Mucosa of descending colon (tissue), 3 donors: ENCODE measurements around the gene CXCR4. TPM values are rescaled to one million over a fixed set of nuclear protein-coding genes. Genes with fewer than 3 reads are reported as not detected.

ENCODE experiments used
- ATAC-seq: fragments of 200-7000 bp; cut with Tn5 transposase; one replicate; pipeline ENCODE4 v1.9.1; 2020; ENCODE audit warnings: mild to moderate bottlenecking, moderate library complexity
- DNase-seq, 3 donors: peaks; one replicate each; pipeline ENCODE4 v3.0.0-alpha.2; 2020
- H3K36me3 ChIP-seq: fragments of 200-600 bp; one replicate; pipeline ENCODE4 v1.8.0; 2021; ENCODE audit warnings: low read depth, mild to moderate bottlenecking
- H3K4me1 ChIP-seq: fragments of 200-600 bp; one replicate; pipeline ENCODE4 v1.8.0; 2021; ENCODE audit warnings: low read depth, mild to moderate bottlenecking
- H3K4me3 ChIP-seq: fragments of 200-600 bp; one replicate; pipeline ENCODE4 v1.8.0; 2021; ENCODE audit warnings: mild to moderate bottlenecking
- H3K9me3 ChIP-seq: fragments of 200-600 bp; one replicate; pipeline ENCODE4 v1.8.0; 2021; ENCODE audit warnings: mild to moderate bottlenecking
- intact Hi-C, 2 donors: fragments of 100-400 bp; cut with DNase I in 1 of 2; cut with micrococcal nuclease in 1 of 2; formaldehyde crosslinking; loops; one replicate each; pipeline versions ENCODE4 v1.11.0 to v1.11.1; 2022; cut with DNase I, micrococcal nuclease
- total RNA-seq, 3 donors: library from RNA; stranded (reverse); fragmentation: NEBNext Ultra II Directional in 2 of 3; extraction: Animal tissue kit (Norgen Biotek cat#: 25700) in 2 of 3; gene quantifications; one replicate each; pipeline versions ENCODE4 v1.2.1 to v1.2.4, GENCODE V29; 2021 to 2023
- TF ChIP-seq, protein P1 (sequence below): fragments of 200-600 bp; IDR thresholded peaks from one replicate; pipeline ENCODE4 v1.8.0; 2022; ENCODE audit warnings: antibody characterized with exemption, mild to moderate bottlenecking
- donor health status: DM: no; HTN: no; CAD: no; lungs with moderate emphysema.
- donor health status: DM: no; HTN: no; CAD: no.
- donor health status: DM: no; HTN: yes; CAD: no.

CXCR4 gene
- total RNA-seq, 3 donors from 2014 or later = 3.6 to 12.6 (median 3.9) TPM

DNA sequence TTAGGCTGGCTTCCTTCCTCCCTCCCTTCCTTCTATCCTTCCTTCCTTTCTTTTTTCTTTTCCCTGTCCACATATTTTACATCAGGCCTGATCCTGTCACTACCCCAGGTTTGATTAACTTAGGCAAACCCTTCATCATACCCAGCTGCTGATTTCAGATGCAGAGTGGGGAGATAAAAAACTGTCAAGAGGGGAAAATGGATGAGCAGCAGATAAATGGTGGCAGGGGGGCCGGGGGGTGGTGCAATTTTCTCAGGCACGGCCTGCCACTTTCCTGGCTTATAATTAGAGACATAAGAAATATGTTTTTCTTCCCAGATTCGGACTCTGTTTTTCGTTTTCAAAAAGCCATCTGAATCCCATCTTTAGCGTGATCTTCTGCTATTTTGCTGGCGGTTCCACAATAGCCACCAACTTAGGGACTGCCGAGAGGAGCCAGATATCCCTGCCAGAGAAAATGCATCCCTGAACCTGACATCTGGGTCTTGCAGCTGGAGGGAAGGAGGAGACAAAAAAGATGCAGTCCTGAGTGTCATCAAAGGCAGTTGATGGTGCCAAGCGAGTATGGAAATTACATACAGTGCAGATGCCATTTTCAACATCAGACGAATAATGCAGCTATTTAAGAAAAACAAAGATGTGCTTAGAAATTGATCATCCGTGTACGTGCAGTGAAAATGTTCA is 49.9 kb downstream of the CXCR4 start:
- no peak overlapping the region for H3K4me3 ChIP-seq
- intact Hi-C loops = no loop called here
- no peaks in the 10 kb centered on the region for H3K4me1 ChIP-seq
- no peaks in the 10 kb centered on the region for H3K9me3 ChIP-seq
- DNase-seq = no peak
- TF ChIP-seq, protein P1, sequence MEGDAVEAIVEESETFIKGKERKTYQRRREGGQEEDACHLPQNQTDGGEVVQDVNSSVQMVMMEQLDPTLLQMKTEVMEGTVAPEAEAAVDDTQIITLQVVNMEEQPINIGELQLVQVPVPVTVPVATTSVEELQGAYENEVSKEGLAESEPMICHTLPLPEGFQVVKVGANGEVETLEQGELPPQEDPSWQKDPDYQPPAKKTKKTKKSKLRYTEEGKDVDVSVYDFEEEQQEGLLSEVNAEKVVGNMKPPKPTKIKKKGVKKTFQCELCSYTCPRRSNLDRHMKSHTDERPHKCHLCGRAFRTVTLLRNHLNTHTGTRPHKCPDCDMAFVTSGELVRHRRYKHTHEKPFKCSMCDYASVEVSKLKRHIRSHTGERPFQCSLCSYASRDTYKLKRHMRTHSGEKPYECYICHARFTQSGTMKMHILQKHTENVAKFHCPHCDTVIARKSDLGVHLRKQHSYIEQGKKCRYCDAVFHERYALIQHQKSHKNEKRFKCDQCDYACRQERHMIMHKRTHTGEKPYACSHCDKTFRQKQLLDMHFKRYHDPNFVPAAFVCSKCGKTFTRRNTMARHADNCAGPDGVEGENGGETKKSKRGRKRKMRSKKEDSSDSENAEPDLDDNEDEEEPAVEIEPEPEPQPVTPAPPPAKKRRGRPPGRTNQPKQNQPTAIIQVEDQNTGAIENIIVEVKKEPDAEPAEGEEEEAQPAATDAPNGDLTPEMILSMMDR = no peak
- ATAC-seq = no peak
- no peaks in the 10 kb centered on the region for H3K36me3 ChIP-seq

DNA sequence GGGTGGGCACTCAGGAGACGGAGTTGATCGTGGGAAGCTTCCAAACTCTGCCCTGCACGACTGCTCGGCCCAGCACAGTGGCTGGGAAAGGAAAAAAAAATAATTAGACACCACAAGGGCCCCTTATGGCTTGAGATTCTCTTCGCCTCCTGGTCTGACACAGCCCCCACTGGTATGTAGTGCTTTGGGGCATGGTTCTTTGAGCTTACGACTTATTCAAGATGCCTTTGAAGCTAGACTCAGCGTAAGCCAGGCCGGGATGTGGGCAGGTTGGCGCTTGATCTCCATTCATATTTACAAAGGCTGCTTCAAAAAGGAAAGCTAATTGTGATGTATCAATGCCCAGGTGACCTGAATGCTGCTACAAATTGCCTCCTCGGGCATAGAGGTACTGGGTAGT is 50.5 kb downstream of the CXCR4 start:
- H3K4me3 ChIP-seq = no peak overlapping the region
- no peaks in the 10 kb centered on the region for H3K9me3 ChIP-seq
- intact Hi-C loops = no loop called here
- no peaks in the 10 kb centered on the region for H3K4me1 ChIP-seq
- DNase-seq (no peak), ATAC-seq (no peak)
- no peaks in the 10 kb centered on the region for H3K36me3 ChIP-seq
- TF ChIP-seq, protein P1 = no peak

DNA sequence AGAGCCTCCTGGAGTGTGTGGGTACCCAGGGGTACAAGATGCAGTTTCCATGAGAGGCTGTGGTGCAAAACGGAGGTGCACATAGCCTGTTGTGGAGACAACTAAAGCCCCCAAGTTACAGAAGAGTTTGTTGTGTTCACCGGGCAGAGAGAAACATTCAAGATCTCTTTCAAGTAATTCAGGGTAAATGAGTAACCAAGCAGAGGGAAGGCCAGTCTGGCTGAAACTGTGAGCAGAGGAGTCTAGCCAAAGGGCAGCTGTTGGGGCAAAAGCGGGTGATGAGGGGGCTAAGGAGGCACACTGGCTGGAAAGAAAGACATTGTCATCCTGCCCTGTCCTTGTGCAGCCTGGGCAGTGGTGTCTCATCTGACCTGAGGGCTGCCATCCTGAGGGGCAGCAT is 52.0 kb downstream of the CXCR4 start:
- Histone ChIP-seq H3K9me3 (no peaks in the 10 kb centered on the region), H3K4me3 (no peak overlapping the region), H3K36me3 (no peaks in the 10 kb centered on the region), H3K4me1 (no peaks in the 10 kb centered on the region)
- DNase-seq = no peak
- intact Hi-C loops = no loop called here
- no peak for ATAC-seq
- TF ChIP-seq, protein P1 = no peak

DNA sequence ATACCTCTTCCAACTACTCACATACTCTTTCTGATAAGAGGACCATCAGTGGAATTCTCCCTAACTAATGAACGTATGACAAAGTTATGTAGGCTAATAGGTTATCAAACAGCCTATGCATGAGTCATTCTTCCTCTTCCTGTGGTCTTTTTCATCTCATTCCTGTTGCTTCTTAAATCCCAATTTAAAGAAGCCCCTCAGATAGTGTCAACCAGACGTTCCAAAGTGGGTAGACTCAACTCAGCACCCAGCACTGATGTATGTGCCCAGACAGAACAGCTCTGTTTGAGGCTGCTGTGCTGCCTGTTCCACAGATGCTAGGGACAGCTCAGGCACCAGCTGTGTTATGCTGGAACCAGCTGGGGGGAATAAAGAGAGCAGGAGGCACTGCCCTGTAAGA is 52.6 kb downstream of the CXCR4 start:
- no peak for ATAC-seq
- no peak for DNase-seq
- no peaks in the 10 kb centered on the region for H3K9me3 ChIP-seq
- intact Hi-C loops = no loop called here
- H3K4me1 ChIP-seq = no peaks in the 10 kb centered on the region
- TF ChIP-seq, protein P1 = no peak
- H3K36me3 ChIP-seq = no peaks in the 10 kb centered on the region
- no peak overlapping the region for H3K4me3 ChIP-seq

Other genes with a start within 250 kb of the CXCR4 start
- gene MCM6, start 241.7 kb downstream of the CXCR4 start, total RNA-seq = 10 to 100 TPM in 1 of 3 donors, 1 to 10 TPM in 2; 8.4 to 19.8 (median 8.9) TPM
- 10 to 100 TPM; 29.6 to 71.1 (median 40.3) TPM for gene DARS1, start 132.5 kb downstream of the CXCR4 start, total RNA-seq